GM23338 (cell line): Measurements from ENCODE around the gene OGDHL. TPM values are rescaled to one million over a fixed set of nuclear protein-coding genes. Genes with fewer than 3 reads are reported as not detected.

Experiments
- ATAC-seq: fragments of 200-7000 bp; cut with Tn5 transposase; 3 replicates; pipeline ENCODE4 v1.9.1; 2020
- DNase-seq: peaks from one replicate; pipeline ENCODE4 v3.0.0-alpha.2; 2015; ENCODE audit warnings: low spot score
- H2AFZ ChIP-seq: fragments of 200-600 bp; sonication (generic); 2 replicates; pipeline ENCODE4 v1.8.0; 2016; ENCODE audit warnings: antibody characterized with exemption, mild to moderate bottlenecking, moderate library complexity
- H3F3A ChIP-seq: fragments of 200-600 bp; sonication (generic); replicated peaks from 2 replicates; pipeline ENCODE4 v1.8.0; 2017; ENCODE audit warnings: antibody characterized with exemption, mixed run types, low read depth
- H3K27ac ChIP-seq: fragments of 200-600 bp; sonication (generic); 2 replicates; pipeline ENCODE4 v1.6.1; 2016; ENCODE audit warnings: low read depth
- H3K27me3 ChIP-seq: fragments of 200-600 bp; sonication (generic); 2 replicates; pipeline ENCODE4 v1.8.0; 2016; ENCODE audit warnings: mild to moderate bottlenecking, mixed run types, moderate library complexity; ENCODE audit not compliant: insufficient read depth
- H3K36me3 ChIP-seq: fragments of 200-600 bp; sonication (generic); 2 replicates; pipeline ENCODE4 v1.8.0; 2016; ENCODE audit warnings: mild to moderate bottlenecking; ENCODE audit not compliant: insufficient read depth
- H3K4me1 ChIP-seq: fragments of 200-600 bp; sonication (generic); 2 replicates; pipeline ENCODE4 v1.8.0; 2016; ENCODE audit warnings: mild to moderate bottlenecking, moderate library complexity; ENCODE audit not compliant: insufficient read depth
- H3K4me2 ChIP-seq: fragments of 200-600 bp; sonication (generic); 2 replicates; pipeline ENCODE4 v1.7.1; 2017; ENCODE audit warnings: mixed run types
- H3K4me3 ChIP-seq: fragments of 200-600 bp; sonication (generic); 2 replicates; pipeline ENCODE4 v1.6.1; 2016; ENCODE audit warnings: mixed run types
- H3K79me2 ChIP-seq: fragments of 200-600 bp; sonication (generic); replicated peaks from 2 replicates; pipeline ENCODE4 v1.8.0; 2017; ENCODE audit warnings: mild to moderate bottlenecking; ENCODE audit not compliant: insufficient read depth
- H3K9me2 ChIP-seq: fragments of 200-600 bp; sonication (generic); 2 replicates; pipeline ENCODE4 v1.8.0; 2017; ENCODE audit not compliant: insufficient read depth
- H4K20me1 ChIP-seq: fragments of 200-600 bp; sonication (generic); replicated peaks from 2 replicates; pipeline ENCODE4 v1.8.0; 2017; ENCODE audit warnings: mild to moderate bottlenecking; ENCODE audit not compliant: insufficient read depth
- H3K27ac Mint-ChIP-seq: 2 replicates; pipeline ENCODE4 v1.8.0; 2020; ENCODE audit warnings: inconsistent platforms, mild to moderate bottlenecking, moderate library complexity, mixed read lengths
- H3K27me3 Mint-ChIP-seq: 3 replicates; pipeline ENCODE4 v1.8.0; 2022; ENCODE audit warnings: low read depth, mild to moderate bottlenecking, moderate library complexity, mixed read lengths, inconsistent platforms; ENCODE audit not compliant: insufficient read depth, poor library complexity
- H3K36me3 Mint-ChIP-seq: 3 replicates; pipeline ENCODE4 v1.8.0; 2021; ENCODE audit warnings: low read depth, mild to moderate bottlenecking, inconsistent platforms, moderate library complexity, mixed read lengths
- H3K4me1 Mint-ChIP-seq: 3 replicates; pipeline ENCODE4 v1.8.0; 2020; ENCODE audit warnings: mild to moderate bottlenecking, inconsistent platforms, mixed read lengths
- H3K4me3 Mint-ChIP-seq: 3 replicates; pipeline ENCODE4 v1.8.0; 2021; ENCODE audit warnings: moderate library complexity, mild to moderate bottlenecking, inconsistent platforms, mixed read lengths
- H3K9me3 Mint-ChIP-seq: 3 replicates; pipeline ENCODE4 v1.8.0; 2020; ENCODE audit warnings: moderate library complexity, mild to moderate bottlenecking, inconsistent platforms, mixed read lengths
- CREB1 ChIP-seq: fragments of 250-450 bp; sonication (Bioruptor Pico); IDR thresholded peaks from 2 replicates; pipeline ENCODE4 v1.5.0; 2020; ENCODE audit warnings: low read depth, mild to moderate bottlenecking, moderate library complexity
- EZH2phosphoT487 ChIP-seq: fragments of 200-600 bp; sonication (generic); IDR thresholded peaks from one replicate; pipeline ENCODE4 v1.8.1; 2018; ENCODE audit warnings: antibody characterized with exemption; ENCODE audit not compliant: unreplicated experiment
- NANOG ChIP-seq: IDR thresholded peaks from 2 replicates; pipeline ENCODE4 v1.6.1; 2016; ENCODE audit warnings: antibody characterized with exemption, borderline replicate concordance
- POLR2AphosphoS5 ChIP-seq: IDR thresholded peaks from 2 replicates; pipeline ENCODE4 v1.6.1; 2016; ENCODE audit warnings: antibody characterized with exemption, low read depth
- STAT1 ChIP-seq: IDR thresholded peaks from one replicate; pipeline ENCODE4 v1.6.1; 2016; ENCODE audit warnings: antibody characterized with exemption; ENCODE audit not compliant: unreplicated experiment
- ZNF114 ChIP-seq: fragments of 250-450 bp; sonication (Bioruptor Pico); IDR thresholded peaks from 2 replicates; pipeline ENCODE4 v1.5.0; 2020; ENCODE audit warnings: mild to moderate bottlenecking, moderate library complexity
- polyA plus RNA-seq: library from polyadenylated mRNA; unstranded; fragments of >200 nt; fragmentation: Nextera tagmentation; extraction: Ambion mirVana; gene quantifications from 2 replicates; pipeline ENCODE4 v1.2.1, GENCODE V29; 2016
- total RNA-seq: library from RNA; depleted of rRNA; stranded (reverse); fragments of >200 nt; shearing (Covaris generic); gene quantifications from 2 replicates; pipeline ENCODE4 v1.2.3, GENCODE V29; 2014
- TF ChIP-seq, protein P1 (sequence below): fragments of 250-450 bp; sonication (Bioruptor Pico); IDR thresholded peaks from 2 replicates; pipeline ENCODE4 v1.5.0; 2020; ENCODE audit warnings: mild to moderate bottlenecking, moderate library complexity
- TF ChIP-seq, protein P2 (sequence below), 2 experiments: fragments of 200-600 bp in 1 of 2; sonication (generic) in 1 of 2; conservative IDR thresholded peaks; 2 replicates each; pipeline versions ENCODE4 v1.5.1 to v1.6.1; 2016 to 2017; ENCODE audit warnings: antibody characterized with exemption in 2 of 2, low read depth in 2 of 2, mild to moderate bottlenecking in 2 of 2, moderate library complexity in 1 of 2
- TF ChIP-seq, protein P3 (sequence below): IDR thresholded peaks from 2 replicates; pipeline ENCODE4 v1.6.1; 2016; ENCODE audit warnings: antibody characterized with exemption
- TF ChIP-seq, protein P4 (sequence below): IDR thresholded peaks from one replicate; pipeline ENCODE4 v1.6.1; 2018; ENCODE audit warnings: antibody characterized with exemption; ENCODE audit not compliant: unreplicated experiment

The OGDHL gene
- total and polyA plus RNA-seq, 2 experiments from 2014 or later = 8.3 to 15.5 TPM

DNA sequence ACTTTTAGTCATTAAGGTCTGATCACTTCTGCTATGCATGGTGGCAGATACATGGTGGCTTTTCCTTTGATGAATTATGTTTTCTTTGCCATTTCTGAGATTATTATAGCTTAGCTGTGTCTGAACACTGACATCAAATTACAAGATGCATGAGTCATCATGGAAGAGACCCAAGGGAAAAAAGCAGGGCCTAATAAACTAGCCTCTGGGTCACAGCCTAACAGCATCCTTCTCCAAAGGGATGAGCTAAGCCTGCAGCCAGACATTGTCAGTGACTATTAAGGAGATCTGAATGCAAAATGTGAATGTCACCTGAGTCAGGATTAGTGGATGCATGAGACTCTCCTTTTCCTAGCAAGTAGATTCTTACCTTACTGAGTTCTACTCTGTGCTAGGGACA is 19.1 kb upstream of the OGDHL start (continued):
- TF ChIP-seq STAT1 (no peak), CREB1 (CRISPR knock-in tag) (no peak), POLR2AphosphoS5 (no peak)
- TF ChIP-seq, protein P1, sequence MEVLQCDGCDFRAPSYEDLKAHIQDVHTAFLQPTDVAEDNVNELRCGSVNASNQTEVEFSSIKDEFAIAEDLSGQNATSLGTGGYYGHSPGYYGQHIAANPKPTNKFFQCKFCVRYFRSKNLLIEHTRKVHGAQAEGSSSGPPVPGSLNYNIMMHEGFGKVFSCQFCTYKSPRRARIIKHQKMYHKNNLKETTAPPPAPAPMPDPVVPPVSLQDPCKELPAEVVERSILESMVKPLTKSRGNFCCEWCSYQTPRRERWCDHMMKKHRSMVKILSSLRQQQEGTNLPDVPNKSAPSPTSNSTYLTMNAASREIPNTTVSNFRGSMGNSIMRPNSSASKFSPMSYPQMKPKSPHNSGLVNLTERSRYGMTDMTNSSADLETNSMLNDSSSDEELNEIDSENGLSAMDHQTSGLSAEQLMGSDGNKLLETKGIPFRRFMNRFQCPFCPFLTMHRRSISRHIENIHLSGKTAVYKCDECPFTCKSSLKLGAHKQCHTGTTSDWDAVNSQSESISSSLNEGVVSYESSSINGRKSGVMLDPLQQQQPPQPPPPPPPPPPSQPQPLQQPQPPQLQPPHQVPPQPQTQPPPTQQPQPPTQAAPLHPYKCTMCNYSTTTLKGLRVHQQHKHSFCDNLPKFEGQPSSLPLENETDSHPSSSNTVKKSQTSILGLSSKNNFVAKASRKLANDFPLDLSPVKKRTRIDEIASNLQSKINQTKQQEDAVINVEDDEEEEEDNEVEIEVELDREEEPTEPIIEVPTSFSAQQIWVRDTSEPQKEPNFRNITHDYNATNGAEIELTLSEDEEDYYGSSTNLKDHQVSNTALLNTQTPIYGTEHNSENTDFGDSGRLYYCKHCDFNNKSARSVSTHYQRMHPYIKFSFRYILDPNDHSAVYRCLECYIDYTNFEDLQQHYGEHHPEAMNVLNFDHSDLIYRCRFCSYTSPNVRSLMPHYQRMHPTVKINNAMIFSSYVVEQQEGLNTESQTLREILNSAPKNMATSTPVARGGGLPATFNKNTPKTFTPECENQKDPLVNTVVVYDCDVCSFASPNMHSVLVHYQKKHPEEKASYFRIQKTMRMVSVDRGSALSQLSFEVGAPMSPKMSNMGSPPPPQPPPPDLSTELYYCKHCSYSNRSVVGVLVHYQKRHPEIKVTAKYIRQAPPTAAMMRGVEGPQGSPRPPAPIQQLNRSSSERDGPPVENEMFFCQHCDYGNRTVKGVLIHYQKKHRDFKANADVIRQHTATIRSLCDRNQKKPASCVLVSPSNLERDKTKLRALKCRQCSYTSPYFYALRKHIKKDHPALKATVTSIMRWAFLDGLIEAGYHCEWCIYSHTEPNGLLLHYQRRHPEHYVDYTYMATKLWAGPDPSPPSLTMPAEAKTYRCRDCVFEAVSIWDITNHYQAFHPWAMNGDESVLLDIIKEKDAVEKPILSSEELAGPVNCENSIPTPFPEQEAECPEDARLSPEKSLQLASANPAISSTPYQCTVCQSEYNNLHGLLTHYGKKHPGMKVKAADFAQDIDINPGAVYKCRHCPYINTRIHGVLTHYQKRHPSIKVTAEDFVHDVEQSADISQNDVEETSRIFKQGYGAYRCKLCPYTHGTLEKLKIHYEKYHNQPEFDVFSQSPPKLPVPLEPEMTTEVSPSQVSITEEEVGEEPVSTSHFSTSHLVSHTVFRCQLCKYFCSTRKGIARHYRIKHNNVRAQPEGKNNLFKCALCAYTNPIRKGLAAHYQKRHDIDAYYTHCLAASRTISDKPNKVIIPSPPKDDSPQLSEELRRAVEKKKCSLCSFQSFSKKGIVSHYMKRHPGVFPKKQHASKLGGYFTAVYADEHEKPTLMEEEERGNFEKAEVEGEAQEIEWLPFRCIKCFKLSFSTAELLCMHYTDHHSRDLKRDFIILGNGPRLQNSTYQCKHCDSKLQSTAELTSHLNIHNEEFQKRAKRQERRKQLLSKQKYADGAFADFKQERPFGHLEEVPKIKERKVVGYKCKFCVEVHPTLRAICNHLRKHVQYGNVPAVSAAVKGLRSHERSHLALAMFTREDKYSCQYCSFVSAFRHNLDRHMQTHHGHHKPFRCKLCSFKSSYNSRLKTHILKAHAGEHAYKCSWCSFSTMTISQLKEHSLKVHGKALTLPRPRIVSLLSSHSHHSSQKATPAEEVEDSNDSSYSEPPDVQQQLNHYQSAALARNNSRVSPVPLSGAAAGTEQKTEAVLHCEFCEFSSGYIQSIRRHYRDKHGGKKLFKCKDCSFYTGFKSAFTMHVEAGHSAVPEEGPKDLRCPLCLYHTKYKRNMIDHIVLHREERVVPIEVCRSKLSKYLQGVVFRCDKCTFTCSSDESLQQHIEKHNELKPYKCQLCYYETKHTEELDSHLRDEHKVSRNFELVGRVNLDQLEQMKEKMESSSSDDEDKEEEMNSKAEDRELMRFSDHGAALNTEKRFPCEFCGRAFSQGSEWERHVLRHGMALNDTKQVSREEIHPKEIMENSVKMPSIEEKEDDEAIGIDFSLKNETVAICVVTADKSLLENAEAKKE (CRISPR knock-in tag) = no peak
- TF ChIP-seq, protein P2, sequence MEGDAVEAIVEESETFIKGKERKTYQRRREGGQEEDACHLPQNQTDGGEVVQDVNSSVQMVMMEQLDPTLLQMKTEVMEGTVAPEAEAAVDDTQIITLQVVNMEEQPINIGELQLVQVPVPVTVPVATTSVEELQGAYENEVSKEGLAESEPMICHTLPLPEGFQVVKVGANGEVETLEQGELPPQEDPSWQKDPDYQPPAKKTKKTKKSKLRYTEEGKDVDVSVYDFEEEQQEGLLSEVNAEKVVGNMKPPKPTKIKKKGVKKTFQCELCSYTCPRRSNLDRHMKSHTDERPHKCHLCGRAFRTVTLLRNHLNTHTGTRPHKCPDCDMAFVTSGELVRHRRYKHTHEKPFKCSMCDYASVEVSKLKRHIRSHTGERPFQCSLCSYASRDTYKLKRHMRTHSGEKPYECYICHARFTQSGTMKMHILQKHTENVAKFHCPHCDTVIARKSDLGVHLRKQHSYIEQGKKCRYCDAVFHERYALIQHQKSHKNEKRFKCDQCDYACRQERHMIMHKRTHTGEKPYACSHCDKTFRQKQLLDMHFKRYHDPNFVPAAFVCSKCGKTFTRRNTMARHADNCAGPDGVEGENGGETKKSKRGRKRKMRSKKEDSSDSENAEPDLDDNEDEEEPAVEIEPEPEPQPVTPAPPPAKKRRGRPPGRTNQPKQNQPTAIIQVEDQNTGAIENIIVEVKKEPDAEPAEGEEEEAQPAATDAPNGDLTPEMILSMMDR (conservative IDR thresholded peaks at IDR 0.05; ENCODE audit: low read depth in 2 of 2) = no peak

DNA sequence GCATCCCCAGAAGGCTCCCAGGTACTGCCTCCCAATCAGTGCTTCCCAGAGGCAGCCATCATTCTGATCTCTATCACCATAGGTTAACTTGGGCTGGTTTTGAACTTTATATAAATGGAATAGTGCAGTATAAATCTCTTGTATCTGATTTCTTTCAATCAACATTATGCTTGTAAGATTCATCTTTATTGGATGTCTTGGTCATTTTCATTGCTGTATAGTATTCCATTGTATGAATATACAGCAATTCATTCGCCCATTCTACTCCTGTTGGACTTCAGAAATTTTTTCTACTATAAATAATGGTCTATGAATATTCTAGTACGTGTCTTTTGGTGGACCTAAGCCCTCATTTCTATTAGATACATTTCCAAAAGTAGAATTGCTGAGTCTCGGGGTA is 16.1 kb upstream of the OGDHL start:
- Histone ChIP-seq H3K4me1 (no peaks in the 10 kb centered on the region), H3K4me2 (no peak overlapping the region), H3K79me2 (no peaks in the 10 kb centered on the region), H4K20me1 (no peaks in the 10 kb centered on the region), H3K9me2 (no peaks in the 10 kb centered on the region), H3K36me3 (no peaks in the 10 kb centered on the region), H3K27me3 (no peaks in the 10 kb centered on the region), H3K27ac (no peak overlapping the region), H3K4me3 (no peak overlapping the region), H3F3A (no peaks in the 10 kb centered on the region), H2AFZ (no peak overlapping the region)
- ATAC-seq (no peak), DNase-seq (no peak)
- Mint-ChIP-seq H3K27ac (no peak overlapping the region), H3K27me3 (no peaks in the 10 kb centered on the region), H3K4me1 (no peaks in the 10 kb centered on the region), H3K9me3 (no peaks in the 10 kb centered on the region), H3K36me3 (no peaks in the 10 kb centered on the region), H3K4me3 (no peak overlapping the region)
- TF ChIP-seq, protein P2 (conservative IDR thresholded peaks at IDR 0.05; ENCODE audit: low read depth in 2 of 2) = no peak
- TF ChIP-seq CREB1 (CRISPR knock-in tag) = no peak
- no peak for TF ChIP-seq POLR2AphosphoS5
- TF ChIP-seq, protein P3, sequence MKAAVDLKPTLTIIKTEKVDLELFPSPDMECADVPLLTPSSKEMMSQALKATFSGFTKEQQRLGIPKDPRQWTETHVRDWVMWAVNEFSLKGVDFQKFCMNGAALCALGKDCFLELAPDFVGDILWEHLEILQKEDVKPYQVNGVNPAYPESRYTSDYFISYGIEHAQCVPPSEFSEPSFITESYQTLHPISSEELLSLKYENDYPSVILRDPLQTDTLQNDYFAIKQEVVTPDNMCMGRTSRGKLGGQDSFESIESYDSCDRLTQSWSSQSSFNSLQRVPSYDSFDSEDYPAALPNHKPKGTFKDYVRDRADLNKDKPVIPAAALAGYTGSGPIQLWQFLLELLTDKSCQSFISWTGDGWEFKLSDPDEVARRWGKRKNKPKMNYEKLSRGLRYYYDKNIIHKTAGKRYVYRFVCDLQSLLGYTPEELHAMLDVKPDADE = no peak
- TF ChIP-seq, protein P4, sequence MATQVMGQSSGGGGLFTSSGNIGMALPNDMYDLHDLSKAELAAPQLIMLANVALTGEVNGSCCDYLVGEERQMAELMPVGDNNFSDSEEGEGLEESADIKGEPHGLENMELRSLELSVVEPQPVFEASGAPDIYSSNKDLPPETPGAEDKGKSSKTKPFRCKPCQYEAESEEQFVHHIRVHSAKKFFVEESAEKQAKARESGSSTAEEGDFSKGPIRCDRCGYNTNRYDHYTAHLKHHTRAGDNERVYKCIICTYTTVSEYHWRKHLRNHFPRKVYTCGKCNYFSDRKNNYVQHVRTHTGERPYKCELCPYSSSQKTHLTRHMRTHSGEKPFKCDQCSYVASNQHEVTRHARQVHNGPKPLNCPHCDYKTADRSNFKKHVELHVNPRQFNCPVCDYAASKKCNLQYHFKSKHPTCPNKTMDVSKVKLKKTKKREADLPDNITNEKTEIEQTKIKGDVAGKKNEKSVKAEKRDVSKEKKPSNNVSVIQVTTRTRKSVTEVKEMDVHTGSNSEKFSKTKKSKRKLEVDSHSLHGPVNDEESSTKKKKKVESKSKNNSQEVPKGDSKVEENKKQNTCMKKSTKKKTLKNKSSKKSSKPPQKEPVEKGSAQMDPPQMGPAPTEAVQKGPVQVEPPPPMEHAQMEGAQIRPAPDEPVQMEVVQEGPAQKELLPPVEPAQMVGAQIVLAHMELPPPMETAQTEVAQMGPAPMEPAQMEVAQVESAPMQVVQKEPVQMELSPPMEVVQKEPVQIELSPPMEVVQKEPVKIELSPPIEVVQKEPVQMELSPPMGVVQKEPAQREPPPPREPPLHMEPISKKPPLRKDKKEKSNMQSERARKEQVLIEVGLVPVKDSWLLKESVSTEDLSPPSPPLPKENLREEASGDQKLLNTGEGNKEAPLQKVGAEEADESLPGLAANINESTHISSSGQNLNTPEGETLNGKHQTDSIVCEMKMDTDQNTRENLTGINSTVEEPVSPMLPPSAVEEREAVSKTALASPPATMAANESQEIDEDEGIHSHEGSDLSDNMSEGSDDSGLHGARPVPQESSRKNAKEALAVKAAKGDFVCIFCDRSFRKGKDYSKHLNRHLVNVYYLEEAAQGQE = no peak
- no peak for TF ChIP-seq ZNF114 (CRISPR knock-in tag)
- TF ChIP-seq EZH2phosphoT487 = no peak
- TF ChIP-seq NANOG = no peak
